Loucy (cell line): ENCODE results near the gene VGF.

Experiments
- CTCF ChIP-seq: fragments of 200-600 bp; sonication (generic); conservative IDR thresholded peaks from 2 replicates; pipeline ENCODE4 v1.5.1; 2014; ENCODE audit warnings: mild to moderate bottlenecking, antibody characterized with exemption, low read length
- EZH2phosphoT487 ChIP-seq: fragments of 200-600 bp; IDR thresholded peaks from 2 replicates; pipeline ENCODE4 v1.6.1; 2018; ENCODE audit warnings: antibody characterized with exemption, mild to moderate bottlenecking, moderate library complexity, borderline replicate concordance

- TF ChIP-seq CTCF (no peak), EZH2phosphoT487 (no peak)
These were observed 46.5 kb downstream of the VGF start for GRCh38 chr7:101118856-101119255.
